Islet precursor cell (in vitro differentiated cells): Measurements from ENCODE around the gene ATP10B.
"Not testable (repeated sequence)": the region's sequence is repeated elsewhere in the genome, so short reads cannot be mapped to it uniquely, and the experiment has no call there.

ENCODE experiments used
- DNase-seq: peaks from one replicate; pipeline ENCODE4 v3.0.0-alpha.2; 2018

ATP10B gene

GRCh38 chr5:160824301-160825001 is 27.6 kb downstream of the ATP10B start:
- no peak for DNase-seq

DNA sequence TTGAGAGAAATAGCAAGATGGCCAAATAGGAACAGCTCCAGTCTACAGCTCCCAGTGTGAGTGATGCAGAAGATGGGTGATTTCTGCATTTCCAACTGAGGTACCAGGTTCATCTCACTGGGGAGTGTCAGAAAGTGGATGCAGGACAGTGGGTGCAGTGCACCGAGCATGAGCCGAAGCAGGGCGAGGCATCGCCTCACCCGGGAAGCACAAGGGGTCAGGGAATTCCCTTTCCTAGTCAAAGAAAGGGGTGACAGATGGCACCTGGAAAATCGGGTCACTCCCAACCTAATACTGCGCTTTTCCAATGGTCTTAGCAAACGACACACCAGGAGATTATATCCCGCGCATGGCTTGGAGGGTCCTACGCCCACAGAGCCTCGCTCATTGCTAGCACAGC is 39.0 kb downstream of the ATP10B start:
- not testable (repeated sequence) for DNase-seq

DNA sequence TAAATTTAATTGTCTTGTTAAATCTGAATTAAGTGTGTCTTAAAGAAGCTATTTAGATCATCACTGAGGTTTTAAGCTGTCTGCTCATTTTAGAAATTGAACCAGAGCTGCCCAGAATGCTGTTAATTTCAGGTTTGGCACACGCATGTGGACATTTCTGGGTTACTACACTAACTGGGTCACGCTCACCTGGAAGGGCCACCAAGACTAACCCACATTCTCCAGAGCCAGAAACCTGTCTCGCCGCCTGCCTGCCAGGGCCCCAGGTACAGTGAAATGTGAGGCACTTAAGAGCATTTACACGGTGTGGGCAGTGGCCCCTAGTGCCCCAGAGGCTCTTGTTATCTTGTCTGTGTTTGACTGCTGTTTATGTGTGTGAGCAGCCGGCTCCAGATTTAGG is 46.6 kb downstream of the ATP10B start:
- DNase-seq = peak; percentile 55

- peak; percentile 58 for DNase-seq
Observed at GRCh38 chr5:160802592-160802991, 49.4 kb downstream of the ATP10B start.

GRCh38 chr5:160800375-160801275 is 51.4 kb downstream of the ATP10B start:
- DNase-seq = no peak

- DNase-seq = no peak
Observed at GRCh38 chr5:160799184-160799583, 52.8 kb downstream of the ATP10B start.

- DNase-seq = no peak
Observed at GRCh38 chr5:160797020-160797419, 55.0 kb downstream of the ATP10B start.

GRCh38 chr5:160793530-160793899 is 58.5 kb downstream of the ATP10B start:
- DNase-seq = no peak

- DNase-seq = no peak
Observed at GRCh38 chr5:160792732-160793529, 59.1 kb downstream of the ATP10B start.

- no peak for DNase-seq
Observed at GRCh38 chr5:160792281-160792680, 59.7 kb downstream of the ATP10B start.

- no peak for DNase-seq
Observed at GRCh38 chr5:160789219-160789859, 62.7 kb downstream of the ATP10B start.

DNA sequence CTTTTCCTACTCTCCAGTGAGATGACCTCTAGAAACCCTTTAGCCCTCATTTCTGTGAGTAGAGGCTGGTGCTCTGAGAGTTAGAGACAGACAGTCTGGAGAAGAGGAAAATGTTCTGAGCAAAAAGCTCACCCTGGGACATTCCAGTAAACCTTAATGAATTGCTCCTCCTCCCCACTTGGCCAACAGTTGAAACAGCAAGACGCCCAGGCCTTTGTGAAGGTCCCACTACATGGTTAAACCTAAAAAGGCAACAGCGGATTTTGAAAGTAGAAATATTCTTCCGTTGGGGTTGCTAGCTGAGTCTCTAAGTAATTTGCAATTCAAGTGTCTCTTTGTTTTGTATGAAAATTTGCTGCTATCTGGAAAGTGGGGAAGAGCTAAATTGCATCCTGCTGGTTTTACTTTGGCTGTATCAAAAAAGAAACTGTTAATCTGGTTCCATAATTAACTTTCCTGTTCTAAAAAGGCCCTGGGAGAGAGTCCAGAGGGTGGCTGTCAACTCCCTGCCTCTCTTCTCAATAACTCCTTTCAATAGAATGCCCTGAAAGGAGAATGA is 63.8 kb downstream of the ATP10B start:
- no peak for DNase-seq

DNA sequence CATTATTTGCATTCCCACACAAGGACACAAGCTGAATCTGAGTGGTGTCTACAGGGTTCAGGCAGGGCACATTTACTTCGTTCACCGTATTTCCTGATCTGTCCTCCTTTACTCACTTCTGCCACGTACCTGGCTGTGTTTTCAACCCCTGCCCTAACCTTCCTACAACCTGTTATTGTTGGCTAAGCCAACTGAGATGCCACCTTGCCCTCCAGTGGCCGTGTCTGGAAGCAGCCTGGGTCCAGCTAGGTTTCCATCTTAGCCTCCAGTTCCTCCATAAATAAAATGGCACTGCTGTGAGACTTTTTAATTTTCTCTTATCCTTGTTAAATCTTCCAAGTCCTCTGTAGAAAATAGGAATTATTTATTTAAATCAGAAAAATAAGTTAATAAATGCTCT is 64.8 kb downstream of the ATP10B start:
- peak; percentile 59 for DNase-seq

- no peak for DNase-seq
Observed at GRCh38 chr5:160774666-160775315, 77.2 kb downstream of the ATP10B start.

GRCh38 chr5:160773646-160774410 is 78.2 kb downstream of the ATP10B start:
- no peak for DNase-seq

GRCh38 chr5:160772854-160773253 is 79.2 kb downstream of the ATP10B start:
- no peak for DNase-seq

- DNase-seq = no peak
Observed at GRCh38 chr5:160770718-160771117, 81.3 kb downstream of the ATP10B start.

- DNase-seq = no peak
Observed at GRCh38 chr5:160769301-160769700, 82.7 kb downstream of the ATP10B start.

GRCh38 chr5:160767062-160767461 is 84.9 kb downstream of the ATP10B start:
- no peak for DNase-seq

- DNase-seq = no peak
Observed at GRCh38 chr5:160760008-160760407, 92.0 kb downstream of the ATP10B start.

DNA sequence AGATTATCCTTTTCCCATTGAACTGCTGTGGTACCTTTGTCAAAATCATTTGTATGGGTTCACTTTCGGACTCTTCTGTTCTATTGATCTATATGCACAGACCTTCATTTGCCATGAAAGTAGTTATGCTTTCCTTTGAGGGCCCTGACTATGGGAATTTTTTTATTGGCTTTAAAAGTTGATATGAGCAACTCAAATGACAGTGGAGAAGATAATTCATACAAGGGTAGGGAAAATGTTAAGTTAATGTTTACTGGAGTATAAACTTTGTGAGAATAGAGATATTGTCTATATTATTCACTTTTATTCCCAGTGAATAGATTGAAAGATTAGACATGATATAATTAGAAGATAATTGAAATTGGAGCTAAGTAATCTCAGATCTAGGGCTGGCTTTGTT is 94.8 kb downstream of the ATP10B start:
- DNase-seq = no peak
